GM15510 (cell line): ENCODE data around the gene PTH1R.

ENCODE experiments used
- POLR2A ChIP-seq: IDR thresholded peaks from 3 replicates; pipeline ENCODE4 v1.6.1; 2011; ENCODE audit warnings: borderline replicate concordance; ENCODE audit not compliant: insufficient read length; ENCODE audit errors: extremely low read depth

The PTH1R gene

DNA sequence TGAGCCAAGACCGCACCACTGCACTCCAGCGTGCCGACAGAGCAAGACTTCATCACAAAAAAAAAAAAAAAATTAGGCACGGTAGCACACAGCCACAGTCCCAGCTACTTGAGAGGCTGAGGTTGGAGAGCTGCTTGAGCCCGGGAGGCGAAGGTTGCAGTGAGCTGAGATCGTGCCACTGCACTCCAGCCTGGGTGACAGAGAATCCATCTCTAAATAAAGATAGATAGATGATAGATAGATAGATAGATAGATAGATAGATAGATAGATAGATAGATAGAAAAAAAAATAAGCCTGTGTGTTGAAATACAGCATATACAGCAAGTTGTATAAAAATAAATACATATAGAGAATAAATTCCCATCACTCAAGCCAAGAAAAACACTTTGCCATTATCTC lies 37.3 kb downstream of the PTH1R start:
- no peak for TF ChIP-seq POLR2A

- TF ChIP-seq POLR2A, result no peak
Measured at GRCh38 chr3:46915297-46915822, 37.8 kb downstream of the PTH1R start.

DNA sequence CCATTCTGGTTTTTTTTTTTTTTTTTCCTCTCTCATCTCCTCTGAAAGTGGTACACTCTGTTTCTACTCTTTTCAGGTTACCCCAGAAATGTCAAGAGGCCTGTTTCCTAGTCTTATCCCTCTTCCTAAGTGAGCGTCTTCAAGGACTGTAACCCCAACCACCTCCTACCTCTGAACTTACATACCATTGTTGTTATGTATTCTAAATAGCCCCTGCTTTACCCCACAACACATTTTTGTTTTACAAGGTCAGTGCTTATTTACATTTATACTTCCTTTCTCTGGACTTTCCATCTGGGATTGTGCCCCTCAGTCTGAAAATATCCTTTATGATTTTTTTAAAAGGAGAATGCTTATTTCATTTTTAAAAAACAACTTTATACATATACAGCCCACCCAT lies 38.8 kb downstream of the PTH1R start:
- no peak for TF ChIP-seq POLR2A

DNA sequence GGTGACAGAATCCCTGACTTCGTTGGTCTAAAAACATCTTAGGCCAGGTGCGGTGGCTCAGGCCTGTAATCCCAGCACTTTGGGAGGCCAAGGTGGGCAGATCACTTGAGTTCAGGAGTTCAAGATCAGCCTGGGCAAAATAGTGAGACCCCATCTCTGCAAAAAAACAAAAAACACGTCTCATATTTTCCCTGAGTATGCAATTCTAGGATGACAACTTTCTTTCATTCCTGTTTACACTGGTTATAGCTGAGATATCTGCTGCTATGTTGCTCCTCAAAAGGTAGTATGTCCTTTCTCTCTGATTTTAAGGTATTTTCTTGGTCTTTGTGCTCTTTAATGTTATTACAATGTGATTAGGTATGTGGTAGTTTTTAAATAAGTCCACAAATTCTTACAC lies 39.3 kb downstream of the PTH1R start:
- no peak for TF ChIP-seq POLR2A

- no peak for TF ChIP-seq POLR2A
Measured at GRCh38 chr3:46917257-46917656, 39.7 kb downstream of the PTH1R start.

- TF ChIP-seq POLR2A, result no peak
Measured at GRCh38 chr3:46918202-46918601, 40.7 kb downstream of the PTH1R start.

DNA sequence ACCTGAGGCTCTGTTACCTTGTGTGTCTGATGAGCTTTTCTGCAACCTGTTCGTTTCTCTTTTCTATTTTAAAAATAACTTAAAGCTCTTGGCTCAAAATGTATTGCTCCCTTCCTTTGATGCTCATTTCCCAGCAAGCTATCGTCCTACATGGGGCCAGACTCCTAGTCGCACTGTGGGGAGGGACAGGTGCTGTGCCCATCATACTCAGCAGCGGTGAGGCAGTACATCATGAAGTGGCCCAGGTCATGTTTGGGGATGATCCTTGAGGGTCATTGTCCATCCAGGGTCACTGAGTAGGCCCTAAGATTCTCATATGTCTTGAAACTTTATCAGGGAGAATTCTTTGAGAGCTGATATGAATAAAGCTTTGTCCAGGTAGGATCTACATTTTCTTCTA lies 41.1 kb downstream of the PTH1R start:
- no peak for TF ChIP-seq POLR2A

DNA sequence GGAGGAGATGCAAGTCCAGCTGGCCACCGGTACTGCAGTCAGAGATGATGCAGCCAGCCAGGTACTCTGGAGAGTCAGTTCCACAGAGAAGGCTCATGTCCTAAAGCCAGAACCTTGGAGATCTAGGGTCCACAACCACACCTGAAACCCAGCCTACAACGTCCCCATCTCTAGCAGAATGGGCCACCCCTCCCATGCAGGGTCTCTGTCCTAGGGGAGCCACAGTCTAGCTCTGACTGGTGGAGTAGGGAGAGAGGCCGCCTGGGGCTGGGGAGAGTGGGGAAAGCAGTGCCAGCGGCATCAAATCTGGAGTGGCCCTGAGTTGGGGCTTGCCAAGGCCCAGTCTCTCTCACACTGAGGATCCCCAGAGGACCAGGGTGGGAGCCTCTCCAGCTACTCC lies 43.5 kb downstream of the PTH1R start:
- TF ChIP-seq POLR2A, result no peak

GRCh38 chr3:46921871-46922271 lies 44.4 kb downstream of the PTH1R start:
- TF ChIP-seq POLR2A, result no peak

DNA sequence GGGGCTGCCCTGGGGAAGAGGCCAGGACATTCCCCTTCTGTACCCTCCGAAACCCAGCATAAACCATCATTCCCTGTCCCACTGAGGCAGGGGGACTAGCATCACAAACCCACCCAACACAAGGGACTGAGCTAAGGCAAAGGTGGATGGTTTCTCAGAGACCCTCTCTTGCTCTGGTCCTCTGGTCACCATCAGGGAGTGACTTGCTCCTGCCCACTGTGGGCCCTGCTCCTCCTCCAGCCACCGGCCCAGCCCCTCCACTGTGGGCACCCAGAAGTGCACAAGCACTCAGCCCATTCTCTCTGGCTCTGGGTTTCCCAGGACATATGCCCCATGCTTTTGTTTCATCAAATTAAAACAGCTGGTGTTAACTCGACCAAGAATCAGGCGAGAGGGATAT lies 44.9 kb downstream of the PTH1R start:
- no peak for TF ChIP-seq POLR2A

DNA sequence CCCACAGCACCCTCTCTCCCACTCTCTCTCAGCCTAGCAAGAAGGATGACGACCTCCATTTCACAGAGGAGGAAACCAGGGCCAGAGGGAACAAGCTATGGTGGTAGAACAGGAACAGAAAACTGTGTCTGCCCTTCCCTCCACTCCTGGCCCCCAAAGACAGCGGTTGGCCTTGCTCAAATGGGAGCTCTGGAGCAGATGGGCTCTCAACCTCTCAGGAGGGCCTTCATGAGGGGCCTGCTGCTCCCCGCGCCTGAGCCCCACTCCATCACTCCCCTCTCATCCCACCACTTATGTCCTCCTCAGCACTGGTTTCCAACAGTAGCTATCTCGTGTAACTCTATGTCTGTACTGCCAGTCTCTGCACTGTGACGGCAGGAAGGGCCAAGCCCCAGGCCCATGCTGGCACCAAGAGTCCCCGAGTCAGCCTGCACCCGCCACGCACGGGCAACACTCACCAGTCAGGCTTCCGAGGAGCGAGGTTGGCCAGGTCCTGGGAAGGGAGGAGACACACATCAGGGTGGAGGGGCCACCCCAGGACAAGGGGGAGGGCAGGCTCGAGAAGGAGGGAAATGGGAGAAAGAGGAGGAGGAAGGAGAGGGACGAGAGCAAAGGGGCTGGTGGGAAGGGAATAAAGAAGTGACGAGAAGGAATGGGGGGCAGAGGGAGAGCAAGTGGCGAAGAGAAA lies 45.5 kb downstream of the PTH1R start:
- no peak for TF ChIP-seq POLR2A

DNA sequence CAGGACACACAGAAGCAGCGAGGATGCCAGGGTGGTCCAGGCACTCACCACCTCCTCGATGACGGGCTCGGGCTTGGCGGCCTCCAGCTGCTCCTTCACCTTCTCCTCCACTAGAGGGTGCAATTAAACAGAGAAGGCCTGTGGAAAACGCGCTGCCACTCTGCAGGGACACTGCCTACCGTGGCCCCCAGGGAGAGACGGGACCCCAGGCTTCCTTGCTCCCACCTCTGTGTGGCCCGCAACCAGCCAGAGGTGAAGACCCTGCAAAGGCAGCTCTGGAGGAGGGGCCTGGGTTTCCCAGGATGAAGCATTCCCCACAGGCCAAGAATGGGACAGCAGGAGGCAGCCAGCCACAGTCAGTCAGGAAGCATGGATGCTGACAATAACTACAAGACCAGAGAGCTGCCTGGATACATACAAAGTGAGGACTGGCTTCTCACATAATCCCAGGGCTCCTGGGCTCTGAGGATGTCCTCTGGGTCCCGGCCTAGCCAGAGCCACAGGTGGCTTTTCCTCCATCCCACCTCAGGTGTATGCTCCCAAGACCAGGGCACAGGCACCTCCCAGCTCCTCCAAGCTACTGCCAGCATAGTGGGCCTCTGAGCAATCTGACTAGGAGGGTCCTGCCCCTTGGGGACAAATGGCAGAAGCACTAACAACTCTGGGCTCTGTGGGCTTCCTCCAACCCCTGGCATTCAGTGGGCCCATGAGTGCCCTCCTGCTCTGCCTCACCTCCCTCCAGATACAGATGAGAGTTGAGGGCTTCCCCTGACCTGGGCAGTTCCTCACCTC lies 46.2 kb downstream of the PTH1R start:
- no peak for TF ChIP-seq POLR2A

DNA sequence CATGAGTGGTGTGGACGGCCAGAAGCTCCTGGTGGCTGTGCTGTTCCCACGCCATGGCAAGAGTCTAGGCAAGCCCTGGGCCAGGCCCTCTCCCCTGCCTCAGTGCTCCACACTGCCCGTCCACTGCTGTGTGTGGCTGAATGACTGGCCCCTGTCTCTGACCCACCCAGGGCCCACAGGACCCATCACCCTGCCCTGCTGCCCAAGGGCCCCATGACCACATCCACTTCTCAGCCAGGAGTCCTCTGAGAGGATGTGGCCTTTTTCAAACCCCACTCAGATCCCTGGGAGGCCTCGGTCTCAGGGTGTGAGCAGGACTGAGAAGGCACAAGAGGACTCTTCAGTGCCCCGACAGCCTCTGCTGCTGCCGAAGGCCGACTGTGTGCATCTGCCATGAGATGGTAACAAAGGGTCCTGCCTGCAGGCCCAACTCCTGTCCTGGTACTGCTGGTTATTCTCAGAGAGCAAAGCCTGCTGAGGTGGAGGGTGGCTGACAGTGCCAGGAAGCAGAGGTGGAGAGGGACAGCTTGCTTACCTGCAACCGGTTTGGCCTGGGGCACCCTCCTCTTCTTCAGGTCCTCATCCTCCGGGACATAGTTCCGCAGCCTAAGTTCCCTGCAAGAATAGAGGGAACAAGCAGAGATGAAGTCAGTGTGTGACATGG lies 47.5 kb downstream of the PTH1R start:
- TF ChIP-seq POLR2A, result no peak

DNA sequence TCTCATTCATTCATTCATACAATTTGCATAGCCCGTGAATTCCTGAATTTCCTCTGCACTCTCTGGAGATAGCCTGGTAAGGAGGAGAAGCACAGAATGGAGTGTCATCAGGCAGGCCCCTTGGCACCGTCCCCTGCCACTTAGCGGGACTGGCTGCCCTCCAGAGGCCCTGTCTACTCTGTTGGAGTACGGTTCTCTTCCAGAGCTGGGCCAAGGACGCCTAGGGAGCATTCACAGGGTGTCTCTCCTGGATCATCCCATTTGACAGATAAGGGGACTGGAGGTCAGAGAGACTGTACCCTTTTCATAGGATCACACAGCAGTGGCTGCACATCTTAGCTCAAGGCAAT lies 48.0 kb downstream of the PTH1R start:
- no peak for TF ChIP-seq POLR2A

DNA sequence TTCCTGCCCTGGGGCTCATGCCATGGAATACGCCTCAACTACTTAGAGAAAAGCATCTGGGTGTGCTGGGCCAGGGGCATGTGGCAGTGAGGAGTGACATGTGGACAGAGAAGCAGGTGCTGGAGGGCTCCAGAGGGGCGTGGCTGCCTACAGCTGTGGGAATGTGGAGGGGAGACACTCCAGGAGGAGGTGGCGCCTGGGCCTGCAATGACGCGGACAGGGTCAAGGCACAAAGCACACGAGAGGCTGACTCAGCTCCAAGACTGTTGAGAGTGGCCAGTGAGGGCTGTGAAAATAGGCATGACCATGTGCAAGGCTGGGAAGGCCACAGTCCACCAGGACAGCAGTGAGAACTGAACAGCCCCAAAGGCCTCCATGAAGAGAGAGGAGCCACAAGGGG lies 48.5 kb downstream of the PTH1R start:
- TF ChIP-seq POLR2A, result peak; percentile 19
